ENCODE results near the gene CSPG4.
"Not testable (repeated sequence)": the region's sequence is repeated elsewhere in the genome, so short reads cannot be mapped to it uniquely, and the experiment has no call there.

The CSPG4 gene

DNA sequence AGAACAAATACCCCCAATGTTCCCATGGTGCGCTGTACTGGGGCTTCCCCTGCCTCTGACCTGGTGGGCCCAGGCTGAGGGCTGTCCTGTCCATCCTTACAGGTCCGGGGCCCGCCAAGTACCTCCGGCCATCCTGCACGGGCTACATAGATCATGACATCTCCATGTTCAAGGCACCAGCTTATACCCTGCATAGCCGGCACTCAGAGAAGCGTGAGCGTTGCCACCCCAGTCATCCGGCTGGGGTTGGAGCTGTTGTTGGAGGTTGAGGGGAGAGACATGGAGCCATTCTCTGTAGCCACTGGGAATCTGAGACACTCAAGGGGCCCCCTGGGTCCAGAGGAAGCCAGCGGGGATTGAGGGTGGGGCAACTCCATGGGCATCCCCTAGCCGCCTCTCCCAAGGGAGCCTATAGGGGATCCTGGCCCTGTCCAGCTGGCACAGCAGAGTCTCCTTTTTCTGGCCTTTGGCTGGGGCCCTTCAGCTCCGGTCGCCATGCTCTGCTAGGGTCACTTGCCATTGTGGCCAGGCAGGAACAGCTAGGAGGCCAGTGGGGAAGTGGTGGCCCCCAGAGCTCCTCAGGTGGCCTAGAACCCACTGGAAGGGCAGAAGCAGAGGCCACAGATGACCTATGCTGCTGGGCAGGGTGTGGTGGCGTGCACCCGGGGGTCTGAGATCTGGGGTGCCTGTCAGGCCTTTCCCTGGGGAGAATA, 12.5 kb upstream of the CSPG4 start:
- no peak for DNase-seq (ENCODE audit: low spot score)

DNA sequence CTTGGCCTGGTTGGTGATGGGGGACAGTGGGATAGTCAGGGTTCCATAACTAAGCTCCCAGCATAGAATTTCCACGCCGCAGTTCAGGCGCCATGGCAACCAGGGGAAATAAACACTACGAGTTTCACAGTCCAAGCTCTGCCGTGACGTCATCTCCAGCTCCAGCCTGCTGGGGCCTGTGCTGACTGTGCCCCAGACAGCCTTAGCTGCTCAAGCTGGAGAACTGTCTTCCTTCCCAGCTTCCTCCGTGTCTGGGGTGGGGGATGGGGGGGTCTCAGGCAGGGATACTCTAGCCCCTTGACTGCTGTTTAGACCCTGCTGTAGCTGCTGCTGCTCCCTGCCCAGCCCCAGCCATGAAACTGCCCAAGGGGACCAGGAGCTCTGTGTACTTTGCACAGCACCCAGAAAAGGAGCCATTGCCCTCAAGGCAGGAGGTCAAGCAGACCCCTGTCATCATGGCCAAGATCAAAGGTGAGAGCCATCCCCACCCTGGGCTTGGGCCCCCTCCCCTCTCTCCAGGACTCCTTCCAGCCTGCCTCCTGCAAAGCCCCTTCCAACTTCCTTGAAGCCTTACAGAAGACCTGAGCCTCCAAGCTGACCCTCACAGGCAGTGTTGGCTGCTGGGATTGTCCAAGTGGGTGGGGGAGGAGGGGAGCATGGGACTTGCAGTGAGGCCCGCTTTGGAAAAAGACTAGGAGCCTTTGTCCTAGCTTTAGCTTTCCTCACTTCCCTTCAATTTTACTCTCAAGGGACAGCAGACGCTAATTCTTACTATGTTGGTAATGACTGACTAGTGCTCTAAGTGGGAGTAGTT, 11.4 kb upstream of the CSPG4 start:
- peak; percentile 98 for DNase-seq (ENCODE audit: low spot score)

GRCh38 chr15:75723171-75723846, 10.7 kb upstream of the CSPG4 start:
- no peak for DNase-seq (ENCODE audit: low spot score)

DNA sequence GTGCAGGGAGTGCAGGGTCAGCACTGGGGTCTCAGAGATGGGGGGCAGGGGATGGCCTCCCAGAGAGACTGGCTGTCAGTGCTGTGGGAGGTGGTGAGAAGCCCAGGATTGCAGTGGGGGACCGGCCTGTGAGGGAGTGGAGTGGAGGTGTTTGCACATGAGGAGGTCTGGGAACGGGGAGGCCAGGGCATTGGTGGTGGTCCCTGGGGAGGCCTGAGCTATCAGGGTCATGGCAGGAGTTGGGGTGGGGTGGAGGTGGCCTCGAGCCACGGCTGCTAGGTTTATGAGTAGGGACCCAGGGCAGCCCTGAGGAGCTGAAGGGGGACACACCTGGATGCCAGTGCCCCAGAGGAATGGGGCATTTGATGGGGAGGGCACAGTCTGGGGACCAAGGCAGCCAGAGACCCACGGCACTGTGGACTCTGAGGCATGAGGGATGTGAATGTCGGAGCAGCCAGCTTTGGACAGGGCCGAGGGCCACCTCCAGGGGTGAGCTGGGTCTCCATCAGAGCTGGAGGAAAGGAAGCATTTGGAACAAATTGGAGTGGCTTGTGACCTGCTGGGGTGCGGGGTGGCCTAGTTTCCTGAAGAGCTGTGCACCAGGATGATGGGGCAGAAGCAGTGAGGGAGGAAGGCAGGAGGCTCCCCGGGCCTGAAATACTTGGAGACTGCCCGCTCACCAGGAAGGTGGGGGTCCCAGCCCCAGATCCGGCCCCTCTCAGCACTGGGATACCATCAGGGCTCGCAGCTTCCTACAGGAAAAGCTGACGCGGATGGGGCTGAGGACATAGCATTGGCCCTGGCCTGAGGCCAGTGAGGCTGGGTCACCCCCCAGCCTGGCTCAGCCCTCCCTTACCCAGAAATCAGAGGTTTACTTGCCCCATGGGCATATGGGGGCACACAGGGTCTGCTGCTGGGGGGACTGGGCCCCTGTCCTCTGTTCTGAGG, 9.5 kb upstream of the CSPG4 start:
- DNase-seq (ENCODE audit: low spot score), result no peak

GRCh38 chr15:75721480-75721922, 8.9 kb upstream of the CSPG4 start:
- DNase-seq (ENCODE audit: low spot score), result no peak

GRCh38 chr15:75720787-75721479, 8.3 kb upstream of the CSPG4 start:
- no peak for DNase-seq (ENCODE audit: low spot score)

GRCh38 chr15:75720297-75720696, 7.6 kb upstream of the CSPG4 start:
- no peak for DNase-seq (ENCODE audit: low spot score)

GRCh38 chr15:75718328-75718727, 5.7 kb upstream of the CSPG4 start:
- DNase-seq (ENCODE audit: low spot score), result peak; percentile 83

- DNase-seq (ENCODE audit: low spot score), result not testable (repeated sequence)
These were observed 4.4 kb upstream of the CSPG4 start for GRCh38 chr15:75717001-75717400.

DNA sequence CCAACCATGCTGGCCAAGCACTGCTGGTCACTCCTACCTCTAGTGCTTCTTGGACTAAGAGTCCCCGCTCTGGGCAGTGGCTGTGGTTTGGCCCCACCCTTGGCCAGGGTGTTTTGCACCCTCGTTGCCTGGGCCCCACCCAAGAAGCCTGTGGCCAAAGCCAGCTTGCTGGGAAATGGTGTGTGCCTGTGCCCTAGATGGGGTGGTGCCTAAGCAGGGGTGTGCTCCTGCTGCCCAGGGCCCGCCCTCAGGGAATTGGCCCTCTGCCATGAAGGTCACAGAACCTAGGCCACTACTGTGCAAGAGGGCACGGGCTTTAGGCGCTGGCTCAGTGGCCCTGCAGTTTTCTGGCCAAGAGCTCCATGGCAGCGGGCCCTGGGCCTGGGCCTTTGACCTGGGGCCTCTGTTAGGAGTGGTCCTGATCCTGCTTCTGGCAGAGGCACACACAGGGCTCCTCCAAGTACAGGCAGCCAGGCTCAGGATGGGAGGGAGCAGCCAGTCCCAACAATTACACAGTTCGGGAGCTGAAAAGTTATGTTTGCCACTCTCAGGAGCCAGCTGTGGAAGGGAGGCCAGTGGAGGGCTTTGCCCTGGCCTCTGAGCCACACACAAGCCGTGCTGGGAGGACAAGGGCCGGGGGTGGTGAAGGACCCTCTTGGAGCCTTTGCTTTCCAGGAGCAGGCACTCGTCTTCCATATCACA, 3.8 kb upstream of the CSPG4 start:
- not testable (repeated sequence) for DNase-seq (ENCODE audit: low spot score)

DNA sequence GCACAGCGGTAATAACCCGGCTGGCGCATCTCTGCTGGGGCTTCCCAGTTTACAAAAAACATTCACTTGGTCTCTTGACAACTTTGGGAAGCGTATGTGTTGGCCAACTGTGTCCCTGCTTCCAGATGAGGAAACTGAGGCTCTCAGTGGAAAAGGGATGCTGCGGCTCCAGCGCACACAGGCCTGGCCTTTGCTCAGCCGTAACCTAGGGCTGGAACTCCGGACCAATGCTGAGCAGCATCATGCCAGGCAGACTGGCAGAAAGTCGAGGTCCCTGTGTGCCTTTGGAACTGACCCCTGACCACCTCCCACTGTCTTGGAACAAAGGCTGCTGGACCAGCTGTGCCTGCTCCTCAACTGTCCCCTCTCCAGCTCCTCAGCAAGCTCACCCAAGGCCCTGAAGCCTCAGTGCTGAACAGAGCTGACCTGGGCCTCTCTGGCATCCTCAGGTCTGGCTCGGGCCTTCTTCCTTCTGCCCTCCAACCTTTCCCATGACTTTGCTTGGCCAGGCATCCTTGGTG, 2.7 kb upstream of the CSPG4 start:
- not testable (repeated sequence) for DNase-seq (ENCODE audit: low spot score)

DNA sequence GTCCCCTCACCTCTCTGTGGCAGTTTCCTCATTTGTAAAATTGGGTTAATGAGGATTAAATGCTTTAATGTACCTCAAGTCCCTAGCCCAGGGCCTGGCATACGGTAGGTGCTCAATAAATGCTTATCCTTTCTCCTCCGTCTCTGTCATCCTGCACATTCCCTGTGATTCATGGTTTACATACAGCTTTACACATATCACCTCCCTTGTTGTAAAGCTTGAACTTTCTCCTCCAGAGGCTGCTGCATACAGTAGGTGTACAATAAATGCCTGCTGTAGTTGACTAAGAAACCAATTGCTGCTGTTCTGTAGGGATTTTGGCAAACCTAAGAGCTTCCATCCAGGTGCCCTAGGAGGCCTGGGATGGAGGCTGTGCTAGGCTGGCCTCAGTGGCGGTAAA, 1.5 kb upstream of the CSPG4 start:
- no peak for DNase-seq (ENCODE audit: low spot score)

- no peak for DNase-seq (ENCODE audit: low spot score)
These were observed 769 bp upstream of the CSPG4 start for GRCh38 chr15:75713338-75713895.

DNA sequence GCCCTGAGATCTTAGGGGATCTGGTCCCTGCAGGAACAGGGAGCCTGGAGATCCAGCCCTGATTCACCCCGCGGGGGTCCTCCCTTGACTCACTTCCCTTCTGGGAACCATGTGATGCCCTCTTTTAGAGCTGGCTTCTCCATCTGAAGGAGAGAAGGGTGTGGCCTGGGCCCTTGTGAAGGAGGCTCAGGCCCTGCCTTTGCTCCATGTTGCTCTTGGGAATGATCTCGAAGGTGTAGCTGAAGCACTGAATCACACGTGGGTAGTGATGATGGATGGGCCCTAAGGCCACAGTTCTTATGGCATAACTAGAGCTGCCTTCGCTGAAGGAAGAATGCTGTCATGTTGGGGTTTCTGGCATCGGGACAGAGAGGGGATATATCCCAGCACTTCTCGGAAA, 1.2 kb downstream of the CSPG4 start:
- not testable (repeated sequence) for DNase-seq (ENCODE audit: low spot score)

GRCh38 chr15:75710874-75711273, 1.8 kb downstream of the CSPG4 start:
- DNase-seq (ENCODE audit: low spot score), result not testable (repeated sequence)

- DNase-seq (ENCODE audit: low spot score), result not testable (repeated sequence)
These were observed 3.2 kb downstream of the CSPG4 start for GRCh38 chr15:75709458-75709857.

- no peak for DNase-seq (ENCODE audit: low spot score)
These were observed 6.0 kb downstream of the CSPG4 start for GRCh38 chr15:75706682-75706954.

GRCh38 chr15:75705854-75706681, 6.6 kb downstream of the CSPG4 start:
- no peak for DNase-seq (ENCODE audit: low spot score)

- not testable (repeated sequence) for DNase-seq (ENCODE audit: low spot score)
These were observed 7.3 kb downstream of the CSPG4 start for GRCh38 chr15:75705375-75705774.

Data from AG20443 (cell line).